HG03064 (cell line): ENCODE results near the gene HACE1.
A peak's percentile ranks its signal among the peaks of the same experiment; 100 is the strongest.
"Not testable (repeated sequence)": the region's sequence is repeated elsewhere in the genome, so short reads cannot be mapped to it uniquely, and the experiment has no call there.

Experiments used
- ATAC-seq: cut with Tn5 transposase; IDR thresholded peaks from one replicate; pipeline ENCODE4 v1.9.1; 2021; ENCODE audit warnings: low read depth; ENCODE audit not compliant: unreplicated experiment

The HACE1 gene, protein sequence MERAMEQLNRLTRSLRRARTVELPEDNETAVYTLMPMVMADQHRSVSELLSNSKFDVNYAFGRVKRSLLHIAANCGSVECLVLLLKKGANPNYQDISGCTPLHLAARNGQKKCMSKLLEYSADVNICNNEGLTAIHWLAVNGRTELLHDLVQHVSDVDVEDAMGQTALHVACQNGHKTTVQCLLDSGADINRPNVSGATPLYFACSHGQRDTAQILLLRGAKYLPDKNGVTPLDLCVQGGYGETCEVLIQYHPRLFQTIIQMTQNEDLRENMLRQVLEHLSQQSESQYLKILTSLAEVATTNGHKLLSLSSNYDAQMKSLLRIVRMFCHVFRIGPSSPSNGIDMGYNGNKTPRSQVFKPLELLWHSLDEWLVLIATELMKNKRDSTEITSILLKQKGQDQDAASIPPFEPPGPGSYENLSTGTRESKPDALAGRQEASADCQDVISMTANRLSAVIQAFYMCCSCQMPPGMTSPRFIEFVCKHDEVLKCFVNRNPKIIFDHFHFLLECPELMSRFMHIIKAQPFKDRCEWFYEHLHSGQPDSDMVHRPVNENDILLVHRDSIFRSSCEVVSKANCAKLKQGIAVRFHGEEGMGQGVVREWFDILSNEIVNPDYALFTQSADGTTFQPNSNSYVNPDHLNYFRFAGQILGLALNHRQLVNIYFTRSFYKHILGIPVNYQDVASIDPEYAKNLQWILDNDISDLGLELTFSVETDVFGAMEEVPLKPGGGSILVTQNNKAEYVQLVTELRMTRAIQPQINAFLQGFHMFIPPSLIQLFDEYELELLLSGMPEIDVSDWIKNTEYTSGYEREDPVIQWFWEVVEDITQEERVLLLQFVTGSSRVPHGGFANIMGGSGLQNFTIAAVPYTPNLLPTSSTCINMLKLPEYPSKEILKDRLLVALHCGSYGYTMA

DNA sequence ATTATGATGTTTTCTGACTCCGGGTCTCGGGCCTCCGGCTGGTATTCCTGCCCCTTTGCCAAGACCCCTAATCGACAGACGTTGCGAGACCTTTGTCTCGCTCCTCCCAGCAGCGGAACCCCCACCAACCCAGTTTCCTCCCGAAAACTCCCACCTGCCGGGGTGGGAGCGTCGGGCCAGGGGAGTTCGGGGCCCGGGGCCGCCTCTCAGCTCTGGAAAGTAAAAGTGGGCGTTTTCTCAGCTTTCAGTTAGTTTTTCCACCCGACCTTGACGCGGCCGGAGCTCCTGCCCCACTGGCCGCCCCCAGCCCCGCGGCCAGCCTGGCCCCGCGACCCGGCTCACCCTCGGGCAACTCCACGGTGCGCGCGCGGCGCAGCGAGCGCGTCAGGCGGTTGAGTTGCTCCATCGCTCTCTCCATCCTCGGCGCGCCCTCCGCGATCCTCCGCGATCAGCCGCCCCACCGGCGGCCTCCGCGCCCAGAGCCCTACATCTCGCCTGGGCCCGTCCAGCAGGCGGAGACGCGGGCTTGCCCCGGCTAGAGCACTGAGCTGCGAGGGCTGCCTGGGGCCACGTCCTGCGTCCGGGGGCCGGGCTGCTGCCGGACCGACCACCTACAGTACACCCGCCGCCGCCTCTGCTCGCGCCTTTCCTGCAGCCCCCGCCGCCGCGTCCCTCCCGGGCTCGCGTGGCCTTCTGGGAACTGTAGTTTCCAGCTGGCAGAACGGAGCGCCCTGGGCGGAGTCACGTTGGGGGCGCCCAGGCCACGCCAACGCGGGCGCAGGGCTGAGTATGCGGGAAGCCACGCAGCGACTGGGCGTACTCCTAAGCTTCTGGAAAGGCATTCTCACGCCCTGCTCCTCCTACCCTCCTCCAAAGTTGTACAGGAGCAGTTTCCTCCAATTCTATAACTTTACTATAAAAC is at the start of gene HACE1:
Gene HACE1 (minus strand): TSS at position 695 of the 922 bp plus-strand sequence. CDS start 277 bp downstream, at position 418.
- peak; percentile 100 for ATAC-seq

DNA sequence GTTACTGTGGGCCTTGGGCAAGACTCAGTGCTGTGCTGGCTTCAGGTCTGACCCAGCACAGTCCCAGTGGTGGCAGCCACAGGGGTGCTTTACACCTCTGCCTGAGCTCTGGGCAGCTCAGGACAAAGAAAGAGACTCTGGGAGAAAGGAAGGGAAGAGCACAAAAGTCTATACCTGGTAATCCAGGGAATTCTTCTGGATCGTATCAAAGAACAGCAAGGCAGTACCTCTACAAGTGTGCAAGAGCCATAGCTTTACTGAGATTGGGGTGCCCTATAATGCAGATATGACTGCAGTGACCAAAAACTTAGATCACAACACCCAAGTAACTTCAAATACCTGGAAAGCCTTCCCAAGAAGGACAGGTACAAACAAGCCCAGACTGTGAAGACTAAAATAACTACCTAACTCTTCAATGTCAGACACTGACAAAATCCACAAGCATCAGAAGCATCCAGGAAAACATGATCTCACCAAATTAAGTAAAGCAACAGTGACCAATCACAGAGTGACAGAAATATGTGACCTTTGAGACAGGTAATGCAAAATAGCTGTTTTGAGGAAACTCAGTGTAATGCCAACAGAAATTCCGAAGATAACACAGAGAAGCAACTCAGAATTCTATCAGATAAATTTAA is 49.3 kb upstream of the HACE1 start:
- ATAC-seq: no peak

DNA sequence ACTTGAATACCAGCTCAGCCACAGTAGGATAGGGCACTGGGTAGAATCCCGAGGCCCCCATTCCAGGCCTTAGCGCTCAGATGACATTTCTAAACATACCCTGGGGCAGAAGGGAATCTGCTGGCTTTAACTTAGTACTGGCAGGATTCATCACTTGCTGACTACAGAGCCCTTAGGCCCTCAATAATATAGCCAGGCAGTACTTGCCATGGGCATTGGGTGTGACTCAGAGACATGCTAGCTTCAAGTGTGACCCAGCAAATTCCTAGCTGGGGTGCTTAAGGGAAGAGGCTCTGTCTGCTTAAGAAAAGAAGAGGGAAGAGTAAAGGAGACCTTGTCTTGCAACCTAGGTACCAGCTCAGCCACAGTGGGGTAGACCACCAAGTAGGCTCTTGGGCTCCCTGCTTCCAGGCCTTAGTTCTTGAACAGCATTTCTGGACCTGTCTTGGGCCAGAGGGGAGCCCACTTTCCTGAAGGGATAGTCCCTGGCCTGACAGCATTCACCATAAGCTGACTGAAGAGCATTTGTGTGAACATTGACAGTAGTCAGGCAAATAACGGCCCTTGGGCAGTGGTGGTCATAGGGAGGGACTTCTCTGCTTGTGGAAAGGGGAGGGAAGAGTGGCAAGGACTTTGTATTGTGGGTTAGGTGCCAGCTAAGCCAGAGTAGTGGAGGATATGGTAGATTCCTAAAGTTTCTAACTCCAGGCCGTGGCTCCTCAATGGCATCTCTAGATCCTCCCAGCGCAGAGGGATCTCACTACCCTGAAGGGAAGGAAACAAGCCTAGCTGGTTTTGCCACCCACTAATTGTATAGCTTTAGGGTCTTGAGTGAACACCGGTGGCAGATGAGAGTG is 48.5 kb upstream of the HACE1 start:
- ATAC-seq: no peak

DNA sequence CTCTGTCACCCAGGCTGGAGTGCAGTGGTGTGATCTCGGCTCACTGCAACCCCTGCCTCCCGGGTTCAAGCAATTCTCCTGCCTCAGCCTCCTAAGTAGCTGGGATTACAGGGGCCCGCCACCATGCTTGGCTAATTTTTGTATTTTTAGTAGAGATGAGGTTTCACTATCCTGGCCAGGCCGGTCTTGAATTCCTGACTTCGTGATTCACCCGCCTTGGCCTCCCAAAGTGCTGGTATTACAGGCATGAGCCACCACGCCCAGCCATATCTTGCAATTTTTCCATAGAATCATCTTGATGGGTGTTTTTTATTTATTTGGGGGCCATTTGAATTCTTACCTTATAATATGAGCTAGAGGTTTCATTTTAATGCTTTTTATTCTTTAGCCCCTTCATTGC is 39.2 kb upstream of the HACE1 start:
- ATAC-seq: not testable (repeated sequence)

DNA sequence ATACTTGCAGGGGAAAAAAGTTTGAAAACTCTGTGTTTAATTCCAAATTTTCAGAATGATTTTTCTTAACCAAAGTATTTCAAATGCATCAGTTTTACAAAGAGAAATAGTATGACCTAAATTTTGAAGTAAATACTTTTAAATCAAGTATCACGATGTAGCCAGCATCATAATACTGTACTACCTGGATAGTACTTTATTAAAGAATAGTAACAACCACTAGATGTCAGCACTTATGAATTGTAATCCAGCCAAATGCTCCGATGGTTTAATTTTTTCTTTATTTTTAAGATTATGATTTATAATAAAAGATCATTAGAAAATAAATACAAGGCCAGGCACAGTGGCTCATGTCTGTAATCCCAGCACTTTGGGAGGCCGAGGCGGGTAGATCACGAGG is 37.2 kb upstream of the HACE1 start:
- ATAC-seq: no peak

DNA sequence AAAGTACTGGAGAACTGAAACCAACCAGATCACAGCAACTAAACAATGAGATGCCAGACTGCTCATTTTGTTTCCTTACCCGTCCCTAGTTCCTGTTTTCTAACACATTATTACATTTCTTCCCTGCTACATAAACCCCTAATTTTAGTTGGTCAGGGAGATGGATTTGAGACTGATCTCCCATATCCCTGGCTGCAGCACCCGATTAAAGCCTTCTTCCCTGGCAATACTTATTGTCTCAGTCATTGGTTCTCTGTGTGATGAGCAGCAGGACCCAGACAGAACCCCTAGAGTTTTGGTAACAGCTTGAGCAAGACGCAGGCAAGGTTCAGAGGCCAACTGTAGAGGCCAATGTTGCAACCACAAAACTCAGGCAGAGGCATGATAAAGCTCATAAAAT is 28.3 kb upstream of the HACE1 start:
- no peak for ATAC-seq

DNA sequence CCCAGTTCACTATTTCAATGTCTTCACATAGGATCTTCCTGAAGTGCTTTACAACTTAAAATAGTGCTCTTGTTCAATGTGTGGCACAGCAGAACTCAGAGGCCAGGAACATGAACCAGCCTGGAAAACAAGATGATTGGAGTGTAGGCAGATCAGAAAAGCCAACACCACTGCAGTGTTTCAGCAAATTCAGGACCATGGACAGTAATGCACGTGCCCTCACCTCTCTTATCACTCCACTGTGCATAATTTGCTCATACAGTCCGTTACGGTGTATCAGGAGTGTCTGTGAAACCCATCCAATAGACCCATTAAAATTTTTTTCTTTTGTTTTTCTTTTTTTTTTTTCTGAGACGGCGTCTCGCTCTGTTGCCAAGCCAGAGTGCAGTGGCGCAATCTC is 27.6 kb upstream of the HACE1 start:
- no peak for ATAC-seq

DNA sequence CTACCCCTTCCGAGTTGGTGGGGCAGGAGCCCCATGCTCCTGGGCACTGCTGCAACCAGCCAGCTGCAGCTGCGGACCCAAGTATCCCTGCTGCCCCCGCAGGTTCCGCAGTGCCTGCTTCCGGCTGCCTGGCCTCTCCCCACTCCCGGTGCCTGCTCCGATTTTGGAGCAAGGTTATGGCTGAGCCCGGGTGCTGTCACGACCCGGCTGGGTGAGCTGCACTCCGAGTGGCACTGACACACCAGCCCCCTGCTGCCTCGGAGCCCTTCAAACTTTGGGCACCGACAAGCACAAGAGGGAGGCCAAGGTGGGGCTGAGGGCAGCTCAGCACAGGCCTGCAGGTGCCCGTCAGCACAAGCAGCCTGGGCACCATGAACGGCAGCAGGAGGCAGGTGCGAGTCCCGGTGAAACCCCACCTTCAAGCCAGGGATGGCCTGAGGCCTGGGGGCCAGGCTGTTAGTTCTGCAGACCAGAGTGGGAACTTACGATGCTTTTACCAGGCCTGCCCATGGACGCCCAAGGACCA is 25.9 kb upstream of the HACE1 start:
- ATAC-seq: no peak

DNA sequence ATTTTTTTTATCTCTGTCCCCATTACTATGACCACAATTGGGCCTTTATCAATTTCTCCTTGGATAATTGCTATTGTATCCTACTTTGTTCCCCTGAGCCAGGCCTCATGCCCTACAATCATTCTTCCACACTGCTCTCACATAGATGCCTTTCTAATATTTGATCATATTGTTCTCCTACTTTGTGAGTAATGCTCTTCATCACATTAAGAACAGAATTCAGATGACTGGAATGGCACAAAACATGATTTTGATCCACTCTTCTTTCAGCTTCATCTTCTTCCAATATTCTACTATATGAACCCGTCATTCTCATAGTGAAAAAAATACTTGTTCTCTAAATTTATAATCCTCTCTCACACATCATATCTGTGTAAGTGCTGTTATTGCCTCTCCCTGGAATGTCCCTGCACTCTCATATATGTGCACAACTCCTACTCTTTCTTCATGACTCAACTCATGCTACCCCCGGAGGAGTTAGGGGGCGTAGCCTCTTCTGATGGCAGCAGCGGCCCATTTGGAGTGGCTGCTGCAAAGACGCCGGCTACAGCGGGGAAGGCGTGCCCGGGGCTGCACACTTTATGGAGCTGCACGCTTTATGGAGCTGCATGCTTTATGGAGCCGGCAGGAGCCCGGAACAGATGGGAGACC is 25.3 kb upstream of the HACE1 start:
- no peak for ATAC-seq

DNA sequence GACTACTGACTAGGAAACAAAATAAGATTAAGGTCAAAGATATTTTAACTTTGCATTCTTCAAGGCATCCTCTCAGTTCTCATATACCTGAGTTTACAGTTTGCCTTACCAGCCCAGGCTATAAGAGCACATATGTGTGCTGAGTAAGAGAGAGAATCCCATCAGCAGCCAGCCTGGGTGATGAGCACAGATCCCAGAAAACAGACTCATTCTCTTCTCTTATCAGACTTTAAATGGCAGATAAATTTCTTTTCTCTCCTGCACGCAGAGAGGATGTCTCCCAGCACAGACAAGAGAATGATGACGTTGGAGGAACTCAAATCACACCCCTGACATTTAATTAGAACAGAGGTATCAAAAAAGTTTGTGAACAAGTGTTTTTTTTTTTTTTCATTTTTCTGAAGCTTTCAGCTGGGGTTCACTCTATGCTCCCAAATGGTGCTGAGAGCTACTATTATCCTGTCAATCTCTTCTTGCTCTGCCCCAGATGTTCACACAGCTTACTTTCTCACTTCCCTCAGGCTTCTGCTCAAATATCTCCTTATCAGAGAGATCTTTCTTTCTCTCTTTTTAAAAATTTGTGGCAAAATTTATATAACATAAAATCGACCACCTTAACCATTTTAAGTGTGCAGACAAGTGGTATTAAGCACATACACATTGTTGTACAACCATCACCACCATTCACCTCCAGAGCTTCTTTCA is 22.4 kb upstream of the HACE1 start:
- ATAC-seq: no peak

DNA sequence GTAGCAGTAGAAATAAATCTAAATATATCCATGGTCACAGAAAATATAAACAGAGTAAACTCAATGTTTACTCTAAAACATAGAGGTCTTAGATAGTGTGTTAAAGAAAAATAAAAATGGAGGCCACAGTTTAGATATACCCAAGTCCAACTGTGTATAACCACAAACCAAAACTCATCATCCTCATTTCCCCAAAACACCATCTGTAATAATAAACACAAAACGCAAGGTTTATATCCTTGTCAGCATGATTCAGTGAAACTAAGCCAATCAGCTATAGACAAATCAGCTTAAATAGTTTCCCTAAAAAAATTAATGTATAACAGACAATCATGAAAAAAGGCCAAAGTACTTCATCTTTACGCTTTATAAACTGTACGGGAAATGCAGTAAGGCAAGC is 2.7 kb upstream of the HACE1 start:
- no peak for ATAC-seq

DNA sequence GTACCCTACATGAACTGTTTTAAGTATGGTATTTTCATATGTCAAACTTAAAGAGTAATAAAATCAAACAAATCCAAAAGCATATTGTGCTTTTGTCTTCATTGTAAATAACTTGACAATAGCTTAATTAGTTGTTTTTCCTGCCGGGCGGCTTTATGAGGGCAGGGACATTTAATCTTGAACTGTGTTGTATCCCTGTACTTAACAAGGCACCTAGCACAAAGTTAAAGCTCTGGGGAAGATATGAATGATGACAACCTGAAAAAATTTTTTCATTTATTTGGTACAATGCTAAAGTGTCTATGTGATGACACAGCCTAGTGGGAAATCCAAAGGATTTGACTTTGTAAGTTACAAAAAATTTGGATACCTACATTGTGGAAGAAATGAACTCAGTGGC is 502 bp upstream of the HACE1 start:
- no peak for ATAC-seq

DNA sequence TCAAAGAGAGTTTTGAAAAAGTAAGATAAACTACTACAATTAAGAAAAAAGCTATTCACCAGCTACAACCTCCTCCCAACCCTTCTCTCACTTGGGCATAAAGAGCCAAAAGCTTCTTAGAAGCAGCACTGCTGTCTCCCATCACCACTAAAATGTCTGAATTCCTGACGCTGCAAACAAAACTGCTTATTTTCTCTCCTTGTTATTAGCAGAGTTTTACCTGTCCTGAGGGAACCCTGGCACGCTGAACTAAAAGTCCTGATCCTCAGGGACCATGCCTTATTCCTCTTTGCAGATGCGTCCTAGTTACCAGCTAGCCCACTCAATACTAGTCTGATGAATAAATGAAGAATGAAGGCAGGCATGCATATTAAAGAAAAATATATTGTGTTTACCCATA is 1.1 kb downstream of the HACE1 start:
- ATAC-seq: no peak

DNA sequence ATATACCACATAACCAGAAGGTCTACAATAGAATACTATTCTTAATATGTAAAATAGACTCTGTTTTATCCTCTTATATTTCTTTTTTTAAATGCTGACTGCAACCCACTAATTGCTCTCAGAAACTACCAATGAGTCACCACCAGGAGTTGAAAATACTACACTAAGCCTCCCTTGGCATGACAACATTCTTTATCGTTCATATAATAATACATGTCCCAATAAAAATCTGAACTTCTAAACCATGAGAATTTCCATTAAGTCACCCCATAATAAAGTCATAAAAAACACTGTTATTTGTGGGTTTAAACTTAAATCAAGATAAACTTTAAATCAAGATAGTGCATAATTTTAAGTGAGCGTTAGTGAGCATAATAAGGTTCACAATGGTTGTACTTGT is 4.2 kb downstream of the HACE1 start:
- no peak for ATAC-seq

DNA sequence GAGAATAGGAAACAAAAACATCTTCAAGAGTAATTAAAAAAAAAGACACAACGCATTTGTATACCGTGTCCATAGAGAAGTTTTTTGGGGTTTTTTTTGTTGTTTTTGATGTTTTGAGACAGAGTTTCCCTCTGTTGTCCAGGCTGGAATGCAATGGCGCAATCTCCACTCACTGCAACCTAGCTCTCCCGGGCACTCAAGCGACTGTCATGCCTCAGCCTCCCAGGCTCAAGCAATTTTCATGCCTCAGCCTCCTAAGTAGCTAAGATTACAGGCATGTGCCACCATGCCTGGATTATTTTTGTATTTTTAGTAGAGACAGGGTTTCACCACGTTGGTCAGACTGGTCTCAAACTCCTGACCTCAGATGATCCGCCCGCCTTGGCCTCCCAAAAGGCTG is 12.0 kb downstream of the HACE1 start:
- not testable (repeated sequence) for ATAC-seq

DNA sequence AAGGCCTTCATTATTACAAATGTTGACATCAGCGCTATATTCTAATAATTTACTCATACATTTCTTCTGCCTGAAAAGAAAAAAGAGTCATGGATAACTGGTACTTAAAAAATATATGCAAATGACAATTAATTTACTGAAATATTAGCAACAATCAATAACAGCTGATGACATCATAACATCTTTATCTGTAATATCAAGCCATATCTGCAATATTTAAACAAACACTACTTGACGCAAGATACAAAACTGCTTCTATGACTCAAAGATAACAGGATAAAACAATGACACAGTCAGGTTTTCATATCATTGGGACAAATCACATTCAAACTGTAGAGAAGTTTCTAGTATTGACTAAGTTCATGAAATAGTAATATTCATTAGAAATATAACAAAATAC is 16.5 kb downstream of the HACE1 start:
- ATAC-seq: no peak

DNA sequence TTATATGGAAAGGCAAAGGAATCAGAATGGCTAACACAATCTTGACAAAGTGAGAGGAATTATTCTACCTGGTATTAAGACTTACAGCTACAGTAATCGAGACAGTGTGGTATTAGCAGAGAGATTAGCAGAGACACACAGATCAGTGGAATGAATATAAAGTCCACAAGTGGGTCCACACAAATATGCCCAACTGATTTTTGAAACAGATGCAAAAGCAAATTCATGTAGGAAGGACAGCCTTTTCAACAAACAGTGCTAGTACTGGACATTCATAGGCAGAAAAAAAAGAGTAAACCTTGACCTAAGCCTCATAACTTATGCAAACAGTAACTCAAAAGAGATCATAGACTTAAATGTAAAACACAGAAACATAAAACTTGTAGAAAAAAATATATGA is 22.6 kb downstream of the HACE1 start:
- ATAC-seq: no peak

DNA sequence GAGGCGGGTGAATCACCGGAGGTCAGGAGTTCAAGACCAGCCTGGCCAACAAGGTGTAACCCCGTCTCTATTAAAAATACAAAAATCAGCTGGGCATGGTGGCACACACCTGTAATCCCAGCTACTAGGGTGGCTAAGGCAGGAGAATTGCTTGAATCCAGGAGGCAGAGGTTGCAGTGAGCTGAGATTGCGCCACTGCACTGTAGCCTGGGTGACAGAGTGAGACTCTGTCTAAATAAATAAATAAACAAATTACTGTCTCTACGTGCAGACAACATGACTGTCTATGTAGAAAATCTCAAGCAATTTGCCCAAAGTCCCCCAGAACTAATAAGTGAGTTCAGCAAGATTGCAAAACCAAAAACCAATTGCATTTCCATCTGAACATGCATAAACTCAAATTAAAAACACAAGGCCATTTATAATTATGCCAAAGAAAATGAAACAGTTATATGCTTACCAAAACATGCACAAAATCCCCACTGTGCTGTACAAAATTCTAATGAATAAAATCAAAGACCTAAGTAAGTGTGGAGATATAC is 23.2 kb downstream of the HACE1 start:
- not testable (repeated sequence) for ATAC-seq
